Muscle of leg (tissue), 9 donors: ENCODE data around the gene SNX32. TPM values are rescaled to one million over a fixed set of nuclear protein-coding genes. Genes with fewer than 3 reads are reported as not detected.

Experiments
- polyA plus RNA-seq, 8 donors: library from polyadenylated mRNA; unstranded; fragments of 120-200 nt; gene quantifications; one replicate each; pipeline versions ENCODE4 v1.2.1 to v1.2.3, GENCODE V29; 2013; ENCODE audit warnings: inconsistent platforms in 1 of 8, low replicate concordance in 1 of 8; ENCODE audit not compliant: insufficient read length in 8 of 8, insufficient read depth in 1 of 8
- total RNA-seq: library from RNA; stranded (reverse); fragments of 120-200 nt; gene quantifications from one replicate; pipeline ENCODE4 v1.2.4, GENCODE V29; 2013

Gene SNX32
- total and polyA plus RNA-seq, 9 donors = 0.98 to 2.6 (median 1.5) TPM

Other genes with a start within 250 kb of the SNX32 start
- gene KCNK7, start 238.2 kb upstream of the SNX32 start, total RNA-seq = 0.31 TPM
- gene KCNK7, start 238.2 kb upstream of the SNX32 start, polyA plus RNA-seq = 1 to 10 TPM in 4 of 8 donors, under 1 TPM in 4; 0.39 to 1.9 (median 0.95) TPM
- gene MAP3K11, start 219.7 kb upstream of the SNX32 start, total RNA-seq = 19.9 TPM
- 10 to 100 TPM; 26.1 to 37.2 (median 30.5) TPM for gene MAP3K11, start 219.7 kb upstream of the SNX32 start, polyA plus RNA-seq
- 6.6 TPM for gene PCNX3, start 218.2 kb upstream of the SNX32 start, total RNA-seq
- 10 to 100 TPM; 15.9 to 24.7 (median 20.8) TPM for gene PCNX3, start 218.2 kb upstream of the SNX32 start, polyA plus RNA-seq
- 27.7 TPM for gene SIPA1, start 195.9 kb upstream of the SNX32 start, total RNA-seq
- 10 to 100 TPM; 36.2 to 49.6 (median 40.9) TPM for gene SIPA1, start 195.9 kb upstream of the SNX32 start, polyA plus RNA-seq
- 18.8 TPM for gene RELA, start 171.0 kb upstream of the SNX32 start, total RNA-seq
- 10 to 100 TPM; 38.6 to 54.2 (median 44.5) TPM for gene RELA, start 171.0 kb upstream of the SNX32 start, polyA plus RNA-seq
- 40.4 TPM for gene KAT5, start 121.7 kb upstream of the SNX32 start, total RNA-seq
- 10 to 100 TPM; 31.1 to 45.4 (median 39.7) TPM for gene KAT5, start 121.7 kb upstream of the SNX32 start, polyA plus RNA-seq
- gene RNASEH2C, start 113.2 kb upstream of the SNX32 start, total RNA-seq = 35.1 TPM
- 10 to 100 TPM; 23.3 to 37.8 (median 25.6) TPM for gene RNASEH2C, start 113.2 kb upstream of the SNX32 start, polyA plus RNA-seq
- 1.6 TPM for gene AP5B1, start 53.0 kb upstream of the SNX32 start, total RNA-seq
- 1 to 10 TPM; 1.6 to 3.4 (median 2.2) TPM for gene AP5B1, start 53.0 kb upstream of the SNX32 start, polyA plus RNA-seq
- not detected for gene OVOL1, start 46.9 kb upstream of the SNX32 start, total RNA-seq
- 1 to 10 TPM in 1 of 8 donors, under 1 TPM in 2, not detected in 5; 0.32 to 1.7 (median 0.41) TPM for gene OVOL1, start 46.9 kb upstream of the SNX32 start, polyA plus RNA-seq
- 436 TPM for gene CFL1, start 24.2 kb downstream of the SNX32 start, total RNA-seq
- 100 to 1,000 TPM; 590 to 789 (median 728) TPM for gene CFL1, start 24.2 kb downstream of the SNX32 start, polyA plus RNA-seq
- 34.4 TPM for gene MUS81, start 26.5 kb downstream of the SNX32 start, total RNA-seq
- gene MUS81, start 26.5 kb downstream of the SNX32 start, polyA plus RNA-seq = 10 to 100 TPM; 35.7 to 49.5 (median 46.6) TPM
- 73.9 TPM for gene EFEMP2, start 38.8 kb downstream of the SNX32 start, total RNA-seq
- 100 to 1,000 TPM in 6 of 8 donors, 10 to 100 TPM in 2; 84.6 to 138 (median 116) TPM for gene EFEMP2, start 38.8 kb downstream of the SNX32 start, polyA plus RNA-seq
- gene CTSW, start 45.9 kb downstream of the SNX32 start, total RNA-seq = 0.75 TPM
- gene CTSW, start 45.9 kb downstream of the SNX32 start, polyA plus RNA-seq = 1 to 10 TPM in 2 of 8 donors, under 1 TPM in 6; 0.48 to 2.3 (median 0.72) TPM
- gene FIBP, start 54.5 kb downstream of the SNX32 start, total RNA-seq = 47.1 TPM
- 10 to 100 TPM; 52.9 to 63.8 (median 60.7) TPM for gene FIBP, start 54.5 kb downstream of the SNX32 start, polyA plus RNA-seq
- 14.2 TPM for gene CCDC85B, start 56.7 kb downstream of the SNX32 start, total RNA-seq
- gene CCDC85B, start 56.7 kb downstream of the SNX32 start, polyA plus RNA-seq = 10 to 100 TPM; 15.0 to 23.9 (median 21.8) TPM
- not detected for gene FOSL1, start 66.4 kb downstream of the SNX32 start, total RNA-seq
- under 1 TPM; 0.19 to 0.66 (median 0.46) TPM for gene FOSL1, start 66.4 kb downstream of the SNX32 start, polyA plus RNA-seq
- 13.6 TPM for gene C11orf68, start 85.1 kb downstream of the SNX32 start, total RNA-seq
- 10 to 100 TPM; 31.9 to 40.2 (median 36.8) TPM for gene C11orf68, start 85.1 kb downstream of the SNX32 start, polyA plus RNA-seq
- gene DRAP1, start 85.5 kb downstream of the SNX32 start, total RNA-seq = 74.4 TPM
- 100 to 1,000 TPM in 2 of 8 donors, 10 to 100 TPM in 6; 73.4 to 105 (median 93.7) TPM for gene DRAP1, start 85.5 kb downstream of the SNX32 start, polyA plus RNA-seq
- gene TSGA10IP, start 111.5 kb downstream of the SNX32 start, total RNA-seq = 0.09 TPM
- under 1 TPM in 4 of 8 donors, not detected in 4; 0.09 to 0.19 (median 0.12) TPM for gene TSGA10IP, start 111.5 kb downstream of the SNX32 start, polyA plus RNA-seq
- gene SART1, start 127.8 kb downstream of the SNX32 start, total RNA-seq = 27.6 TPM
- 10 to 100 TPM; 39.0 to 52.3 (median 42.9) TPM for gene SART1, start 127.8 kb downstream of the SNX32 start, polyA plus RNA-seq
- gene EIF1AD, start 168.2 kb downstream of the SNX32 start, total RNA-seq = 26.0 TPM
- 10 to 100 TPM; 15.9 to 21.3 (median 18.6) TPM for gene EIF1AD, start 168.2 kb downstream of the SNX32 start, polyA plus RNA-seq
- 35.7 TPM for gene BANF1, start 168.5 kb downstream of the SNX32 start, total RNA-seq
- gene BANF1, start 168.5 kb downstream of the SNX32 start, polyA plus RNA-seq = 100 to 1,000 TPM; 220 to 264 (median 246) TPM
- not detected for gene CST6, start 178.0 kb downstream of the SNX32 start, total RNA-seq
- 1 to 10 TPM in 1 of 8 donors, not detected in 7; 1.0 TPM for gene CST6, start 178.0 kb downstream of the SNX32 start, polyA plus RNA-seq
- gene CATSPER1, start 192.5 kb downstream of the SNX32 start, total RNA-seq = 0.09 TPM
- under 1 TPM in 3 of 8 donors, not detected in 5; 0.16 to 0.19 (median 0.16) TPM for gene CATSPER1, start 192.5 kb downstream of the SNX32 start, polyA plus RNA-seq
- gene GAL3ST3, start 215.2 kb downstream of the SNX32 start, total RNA-seq = 0.80 TPM
- gene GAL3ST3, start 215.2 kb downstream of the SNX32 start, polyA plus RNA-seq = 1 to 10 TPM in 3 of 8 donors, under 1 TPM in 5; 0.22 to 1.7 (median 0.93) TPM
- 96.9 TPM for gene SF3B2, start 218.4 kb downstream of the SNX32 start, total RNA-seq
- gene SF3B2, start 218.4 kb downstream of the SNX32 start, polyA plus RNA-seq = 100 to 1,000 TPM; 124 to 168 (median 144) TPM
- gene PACS1, start 236.3 kb downstream of the SNX32 start, total RNA-seq = 13.2 TPM
- gene PACS1, start 236.3 kb downstream of the SNX32 start, polyA plus RNA-seq = 10 to 100 TPM; 25.9 to 41.3 (median 32.0) TPM